GM12874 (cell line): Measurements from ENCODE around the gene CMIP.

Experiments
- CTCF ChIP-seq: IDR thresholded peaks from 2 replicates; pipeline ENCODE4 v1.5.1; 2011; ENCODE audit warnings: low read depth, mild to moderate bottlenecking, control low read depth, low read length, moderate library complexity; ENCODE audit not compliant: insufficient read depth

CMIP gene

GRCh38 chr16:81457326-81458133 is 12.9 kb downstream of the CMIP start:
- TF ChIP-seq CTCF = no peak

DNA sequence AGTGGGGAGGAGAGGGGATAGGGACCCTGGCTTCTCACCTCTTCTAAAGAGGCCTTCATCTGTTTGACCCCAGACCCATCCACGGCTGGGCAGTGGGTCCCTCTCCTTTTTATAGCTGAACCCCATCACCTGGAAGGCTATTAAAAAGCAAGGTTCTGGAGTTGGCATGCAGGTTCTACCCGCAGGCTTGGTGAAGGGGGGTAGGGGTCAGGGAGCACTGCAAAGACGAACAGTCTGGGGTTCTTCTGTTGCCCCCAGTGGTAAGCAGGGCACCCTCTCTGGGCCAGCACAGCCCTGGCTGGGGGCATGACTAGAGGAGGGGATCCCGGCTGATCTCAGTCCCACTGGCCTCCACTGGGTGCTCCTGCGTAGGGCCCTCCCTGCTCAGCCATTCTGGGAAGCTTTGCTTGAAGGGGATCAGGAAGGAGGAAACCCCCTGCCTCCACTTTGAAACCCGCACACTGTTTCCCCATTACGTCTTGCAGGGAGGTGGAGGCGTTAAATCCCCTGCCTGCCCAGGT is 13.6 kb downstream of the CMIP start:
- TF ChIP-seq CTCF = no peak

GRCh38 chr16:81458827-81459598 is 14.4 kb downstream of the CMIP start:
- TF ChIP-seq CTCF = no peak

- TF ChIP-seq CTCF = no peak
Observed at GRCh38 chr16:81460075-81460474, 15.5 kb downstream of the CMIP start.

- no peak for TF ChIP-seq CTCF
Observed at GRCh38 chr16:81461243-81461642, 16.6 kb downstream of the CMIP start.

DNA sequence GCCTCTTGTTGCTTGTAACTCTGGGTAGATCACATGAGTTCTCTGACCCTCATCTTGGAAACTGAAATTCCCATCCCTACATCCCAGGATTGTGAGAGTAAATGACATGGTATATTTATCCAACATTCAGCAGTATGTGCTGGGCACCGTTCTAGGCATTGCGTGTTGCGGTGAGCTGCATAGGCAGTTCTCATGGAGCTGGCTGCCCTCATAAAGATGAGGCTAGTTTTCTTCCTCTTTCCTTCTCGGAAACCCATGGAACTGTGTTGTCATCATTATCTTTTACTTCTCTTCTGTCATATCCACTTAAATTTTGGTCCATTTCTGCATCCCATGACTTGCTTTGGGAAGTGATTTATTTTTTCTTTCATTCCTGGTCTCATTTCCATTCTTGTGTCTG is 17.2 kb downstream of the CMIP start:
- TF ChIP-seq CTCF = no peak

GRCh38 chr16:81462683-81463082 is 18.1 kb downstream of the CMIP start:
- no peak for TF ChIP-seq CTCF
